AG08396 (cell line): ENCODE results near the gene MS4A13.
"Not testable (repeated sequence)": the region's sequence is repeated elsewhere in the genome, so short reads cannot be mapped to it uniquely, and the experiment has no call there.

Experiments used
- DNase-seq: peaks from one replicate; pipeline ENCODE4 v3.0.0; 2012; ENCODE audit warnings: low spot score, mixed read lengths

The MS4A13 gene

DNA sequence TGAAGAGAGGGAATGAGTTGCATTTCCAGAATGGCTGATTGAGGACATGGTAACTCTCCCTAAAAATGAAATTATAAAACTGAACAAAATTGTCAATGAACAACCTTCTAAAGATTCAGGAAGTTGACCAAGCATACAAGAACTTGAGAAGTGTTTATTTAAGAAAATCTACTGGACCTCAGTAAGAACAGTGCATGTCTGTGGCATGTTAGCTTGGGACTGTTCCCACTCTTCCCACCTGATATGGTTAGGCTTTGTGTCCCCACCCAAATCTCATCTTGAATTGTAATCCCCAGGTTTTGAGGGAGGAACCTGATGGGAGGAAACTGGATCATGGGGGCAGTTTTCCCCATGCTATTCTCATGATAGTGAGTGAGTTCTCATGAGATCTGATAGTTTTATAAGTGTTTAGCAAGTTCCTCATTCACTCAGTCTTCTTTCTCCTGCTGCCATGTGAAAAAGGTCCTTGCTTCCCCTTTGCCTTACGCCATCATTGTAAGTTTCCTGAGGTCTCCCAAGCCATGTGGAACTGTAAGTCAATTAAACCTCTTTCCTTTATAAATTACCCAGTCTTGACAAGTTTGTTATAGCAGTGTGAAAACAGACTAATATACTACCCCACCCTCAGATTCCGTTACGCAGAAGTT, 15.4 kb downstream of the MS4A13 start:
- DNase-seq = no peak

DNA sequence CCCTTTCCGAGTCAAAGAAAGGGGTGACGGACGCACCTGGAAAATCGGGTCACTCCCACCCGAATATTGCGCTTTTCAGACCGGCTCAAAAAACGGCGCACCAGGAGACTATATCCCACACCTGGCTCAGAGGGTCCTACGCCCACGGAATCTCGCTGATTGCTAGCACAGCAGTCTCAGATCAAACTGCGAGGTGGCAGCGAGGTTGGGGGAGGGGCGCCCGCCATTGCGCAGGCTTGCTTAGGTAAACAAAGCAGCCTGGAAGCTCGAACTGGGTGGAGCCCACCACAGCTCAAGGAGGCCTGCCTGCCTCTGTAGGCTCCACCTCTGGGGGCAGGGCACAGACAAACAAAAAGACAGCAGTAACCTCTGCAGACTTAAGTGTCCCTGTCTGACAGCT, 17.2 kb downstream of the MS4A13 start:
- not testable (repeated sequence) for DNase-seq

DNA sequence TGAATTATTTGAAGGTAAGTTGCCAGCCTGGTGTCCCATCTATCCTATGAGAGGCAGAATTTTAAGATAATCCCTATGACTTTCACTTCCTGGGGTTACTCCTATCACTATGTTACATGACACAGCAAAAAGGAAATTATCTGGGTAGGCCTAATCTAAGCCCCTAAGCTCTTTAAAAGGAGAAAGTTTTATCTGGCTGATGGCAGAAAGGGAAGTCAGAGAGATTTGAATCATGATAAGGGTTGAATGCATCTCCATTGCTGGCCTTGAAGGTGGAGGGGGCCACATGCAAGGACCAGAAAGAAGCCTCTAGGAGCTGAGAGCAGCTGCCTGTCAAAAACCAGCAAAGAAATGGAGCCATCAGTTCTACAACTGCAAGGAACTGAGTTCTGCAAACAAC, 23.4 kb downstream of the MS4A13 start:
- DNase-seq = not testable (repeated sequence)

DNA sequence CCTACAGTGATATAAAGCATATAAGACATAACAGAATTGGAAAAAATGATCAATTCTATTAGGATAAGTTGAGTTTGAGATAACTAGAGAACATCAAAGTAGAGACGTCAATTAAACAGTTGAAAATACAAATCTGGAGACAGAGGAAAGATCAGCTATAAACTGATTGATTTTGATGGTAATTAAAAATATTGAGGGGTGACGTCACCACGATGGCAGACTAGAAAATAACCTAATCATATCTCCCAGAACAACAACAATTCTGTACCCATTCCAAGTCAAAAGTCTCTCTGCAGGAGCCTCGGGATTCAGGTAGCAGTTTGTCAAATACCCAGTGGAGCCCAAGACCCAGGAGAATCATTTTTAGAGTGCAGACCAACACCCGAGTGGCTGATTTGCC, 28.9 kb downstream of the MS4A13 start:
- no peak for DNase-seq

DNA sequence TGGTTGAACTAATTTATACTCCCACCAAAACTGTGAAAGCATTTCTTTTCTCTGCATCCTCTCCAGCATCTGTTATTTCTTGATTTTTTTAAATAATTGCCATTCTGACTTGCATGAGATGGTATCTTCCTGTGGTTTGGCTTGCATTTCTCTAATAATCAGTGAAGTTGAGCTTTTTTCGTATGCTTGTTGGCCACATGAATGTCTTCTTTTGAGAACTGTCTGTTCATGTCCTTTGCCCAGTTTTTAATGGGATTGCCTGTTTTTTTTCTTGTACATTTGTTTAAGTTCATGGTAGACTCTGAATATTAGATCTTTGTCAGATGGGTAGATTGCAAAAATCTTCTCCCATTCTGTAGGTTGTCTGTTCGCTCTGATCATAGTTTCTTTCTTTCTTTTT, 46.1 kb downstream of the MS4A13 start:
- DNase-seq = no peak

DNA sequence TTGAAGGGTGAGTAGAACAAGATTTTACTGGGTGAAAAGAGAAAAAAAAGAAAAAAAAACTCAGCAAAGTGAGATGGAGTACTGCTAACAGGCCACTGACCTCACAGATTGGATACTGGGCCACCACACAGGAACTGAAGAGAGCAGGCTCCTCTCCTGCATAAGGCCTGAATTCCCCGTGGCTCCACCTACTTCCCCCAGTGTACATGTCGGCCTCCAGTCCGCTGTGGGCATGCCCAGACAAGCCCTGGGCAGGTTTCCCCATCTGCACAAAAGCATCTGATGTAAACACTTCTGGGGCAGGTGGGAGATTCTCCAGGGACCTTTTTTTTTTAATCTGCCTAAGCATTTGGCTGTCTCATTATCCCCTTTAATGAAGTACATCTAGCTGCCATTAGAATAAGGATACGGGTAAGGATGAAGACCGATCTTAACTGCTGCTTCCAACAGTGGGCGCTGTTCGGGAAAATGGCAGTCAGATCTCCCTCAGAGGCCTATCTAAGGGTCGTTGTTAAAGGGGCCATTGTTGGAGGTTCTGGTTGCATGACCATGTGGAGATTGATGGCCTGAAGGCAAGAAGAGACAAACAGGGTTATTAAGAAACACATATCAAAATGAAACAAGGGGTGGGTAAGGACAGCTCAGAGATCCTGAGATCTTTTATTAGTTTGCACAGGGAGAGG, 48.5 kb downstream of the MS4A13 start:
- DNase-seq = no peak

DNA sequence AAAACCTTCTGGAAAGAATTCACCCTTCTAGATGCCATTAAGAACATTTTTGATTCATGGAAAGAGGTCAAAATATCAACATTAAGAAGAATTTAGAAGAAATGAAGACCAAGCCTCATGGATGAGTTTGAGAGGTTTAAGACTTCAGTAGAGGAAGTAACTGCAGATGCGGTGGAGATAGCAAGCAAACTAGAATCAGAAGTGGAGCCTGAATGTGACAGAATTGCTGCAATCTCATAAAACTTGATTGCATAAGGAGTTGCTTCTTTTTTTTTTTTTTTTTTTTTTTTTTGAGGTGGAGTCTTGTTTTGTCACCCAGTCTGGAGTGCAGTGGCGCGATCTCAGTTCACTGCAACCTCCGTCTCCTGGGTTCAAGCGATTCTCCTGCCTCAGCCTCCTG, 51.6 kb downstream of the MS4A13 start:
- DNase-seq = no peak

DNA sequence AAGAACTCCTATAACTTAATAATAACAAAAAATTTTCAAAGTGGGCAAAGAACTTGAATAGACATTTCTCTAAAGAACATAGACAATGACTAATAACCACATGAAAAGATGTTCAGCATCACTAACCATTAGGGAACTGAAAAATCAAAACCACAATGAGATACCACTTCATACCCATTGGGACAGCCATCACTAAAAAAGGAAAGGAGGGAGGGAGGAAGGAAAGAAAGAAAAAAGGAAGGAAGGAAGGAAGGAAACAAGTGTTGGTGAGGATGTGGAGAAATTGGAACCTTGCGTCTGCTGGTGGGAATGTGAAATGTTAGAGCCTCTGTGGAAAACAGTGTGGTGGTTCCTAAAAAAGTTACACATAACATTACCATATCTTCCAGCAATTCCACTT, 55.8 kb downstream of the MS4A13 start:
- DNase-seq = no peak

DNA sequence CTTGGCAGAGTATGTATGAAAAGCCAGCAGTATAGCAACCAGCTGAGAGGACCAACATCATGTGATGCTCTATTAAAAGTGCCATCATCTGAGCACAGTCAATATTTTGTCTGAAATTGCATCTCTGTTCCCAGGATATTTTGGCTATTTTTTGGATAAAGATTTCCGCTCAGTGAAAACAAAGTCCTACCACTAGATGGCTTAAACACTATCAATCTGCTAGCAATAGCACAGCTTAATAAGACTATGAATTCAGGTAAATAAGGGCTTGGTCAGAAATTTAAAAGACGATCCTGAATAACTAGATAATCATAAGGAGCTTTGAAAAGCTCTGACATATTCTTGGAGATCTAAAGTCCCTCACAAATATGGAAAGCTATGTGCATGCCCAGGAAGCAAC, 74.4 kb downstream of the MS4A13 start:
- DNase-seq = no peak
